Measurements from ENCODE around the gene HOPX. TPM values are rescaled to one million over a fixed set of nuclear protein-coding genes. Genes with fewer than 3 reads are reported as not detected.

The HOPX gene
- total RNA-seq, 1 experiment from 2014 or later = not detected

- no peaks in the 10 kb centered on the region for H3K4me1 Mint-ChIP-seq (ENCODE audit: low read depth, unreplicated experiment)
- peaks cover 3% of the 10 kb centered on the region for H3K27me3 Mint-ChIP-seq (ENCODE audit: insufficient read depth, unreplicated experiment)
- Histone ChIP-seq H3K9me3 (no peaks in the 10 kb centered on the region; the same call in none of the 2 replicates), H3K4me3 (ENCODE audit: low read depth, low read length) (no peak overlapping the region), H3K4me1 (peaks cover 7% of the 10 kb centered on the region; the same call in 1 of the 2 replicates), H3K27me3 (replicated peaks; ENCODE audit: control insufficient read depth, insufficient read depth, low read length) (no peaks in the 10 kb centered on the region), H3K36me3 (ENCODE audit: control insufficient read depth, insufficient read depth, low read length) (no peaks in the 10 kb centered on the region)
- H3K9me3 Mint-ChIP-seq (ENCODE audit: unreplicated experiment) = peaks cover 9% of the 10 kb centered on the region
- BruUV-seq (replicated peaks) = no TSS peak
- intact Hi-C loops (cut with micrococcal nuclease; ENCODE audit: unreplicated experiment) = no loop called here
- H3K27ac Mint-ChIP-seq (ENCODE audit: unreplicated experiment) = no peak overlapping the region
- H3K4me3 Mint-ChIP-seq (ENCODE audit: unreplicated experiment) = no peak overlapping the region
- DNase-seq = no peak
- no peak for TF ChIP-seq CTCF (IDR thresholded peaks at IDR 0.05; ENCODE audit: insufficient read depth in 1 of 2, low read depth in 1 of 2, low read length in 1 of 2, severe bottlenecking in 1 of 2, unreplicated experiment in 1 of 2)
- ChIA-PET POLR2A (no interaction called here), CTCF (no interaction called here)
- H3K36me3 Mint-ChIP-seq (ENCODE audit: insufficient read depth, unreplicated experiment) = peaks cover 6% of the 10 kb centered on the region
Observed at GRCh38 chr4:56708146-56708545, 27.1 kb upstream of the HOPX start.

GRCh38 chr4:56705966-56706365, 24.9 kb upstream of the HOPX start:
- Mint-ChIP-seq H3K36me3 (ENCODE audit: insufficient read depth, unreplicated experiment) (peaks cover 5% of the 10 kb centered on the region), H3K4me3 (ENCODE audit: unreplicated experiment) (no peak overlapping the region), H3K4me1 (ENCODE audit: low read depth, unreplicated experiment) (no peaks in the 10 kb centered on the region), H3K27me3 (ENCODE audit: insufficient read depth, unreplicated experiment) (peaks cover 3% of the 10 kb centered on the region), H3K9me3 (ENCODE audit: unreplicated experiment) (peaks cover 9% of the 10 kb centered on the region), H3K27ac (ENCODE audit: unreplicated experiment) (no peak overlapping the region)
- Histone ChIP-seq H3K4me1 (peaks cover 7% of the 10 kb centered on the region; the same call in 1 of the 2 replicates), H3K36me3 (ENCODE audit: control insufficient read depth, insufficient read depth, low read length) (no peaks in the 10 kb centered on the region), H3K4me3 (ENCODE audit: low read depth, low read length) (no peak overlapping the region), H3K9me3 (no peaks in the 10 kb centered on the region), H3K27me3 (replicated peaks; ENCODE audit: control insufficient read depth, insufficient read depth, low read length) (no peaks in the 10 kb centered on the region)
- ChIA-PET CTCF (no interaction called here), POLR2A (no interaction called here)
- no peak for DNase-seq
- BruUV-seq (replicated peaks) = no TSS peak
- intact Hi-C loops (cut with micrococcal nuclease; ENCODE audit: unreplicated experiment) = loop anchor here (1.0 kb wide), 1 partner anchor 94 kb away; no protein-coding TSS in a partner anchor
- no peak for TF ChIP-seq CTCF (IDR thresholded peaks at IDR 0.05; ENCODE audit: insufficient read depth in 1 of 2, low read depth in 1 of 2, low read length in 1 of 2, severe bottlenecking in 1 of 2, unreplicated experiment in 1 of 2)

GRCh38 chr4:56705334-56705733, 24.2 kb upstream of the HOPX start:
- intact Hi-C loops (cut with micrococcal nuclease; ENCODE audit: unreplicated experiment) = no loop called here
- ChIA-PET CTCF (interaction anchor here (0.7 kb wide), 1 partner anchor 256 kb away, joined by 3 read pairs; no protein-coding TSS in a partner anchor), POLR2A (no interaction called here)
- Mint-ChIP-seq H3K9me3 (ENCODE audit: unreplicated experiment) (peaks cover 9% of the 10 kb centered on the region), H3K27me3 (ENCODE audit: insufficient read depth, unreplicated experiment) (peaks cover 3% of the 10 kb centered on the region), H3K4me3 (ENCODE audit: unreplicated experiment) (no peak overlapping the region), H3K27ac (ENCODE audit: unreplicated experiment) (no peak overlapping the region), H3K36me3 (ENCODE audit: insufficient read depth, unreplicated experiment) (no peaks in the 10 kb centered on the region), H3K4me1 (ENCODE audit: low read depth, unreplicated experiment) (no peaks in the 10 kb centered on the region)
- no peak for DNase-seq
- peaks cover 7% of the 10 kb centered on the region; the same call in 1 of the 2 replicates for H3K4me1 ChIP-seq
- BruUV-seq (replicated peaks) = no TSS peak
- H3K4me3 ChIP-seq (ENCODE audit: low read depth, low read length) = no peak overlapping the region
- H3K27me3 ChIP-seq (replicated peaks; ENCODE audit: control insufficient read depth, insufficient read depth, low read length) = no peaks in the 10 kb centered on the region
- no peak for TF ChIP-seq CTCF (IDR thresholded peaks at IDR 0.05; ENCODE audit: insufficient read depth in 1 of 2, low read depth in 1 of 2, low read length in 1 of 2, severe bottlenecking in 1 of 2, unreplicated experiment in 1 of 2)
- no peaks in the 10 kb centered on the region for H3K36me3 ChIP-seq (ENCODE audit: control insufficient read depth, insufficient read depth, low read length)
- H3K9me3 ChIP-seq = no peaks in the 10 kb centered on the region

Measured in Caco-2 (cell line).